Prostate gland (tissue), 2 donors: ENCODE results near the gene FNBP1.

Experiments used
- CTCF ChIP-seq, 4 experiments: fragments of 200-600 bp in 2 of 4; fragments of 450-650 bp in 2 of 4; sonication (generic) in 2 of 4; IDR thresholded peaks; 1 replicate in 3 of 4; 2 replicates in 1 of 4; pipeline ENCODE4 v1.5.1; 2016 to 2019; ENCODE audit warnings: antibody characterized with exemption in 4 of 4, mild to moderate bottlenecking in 2 of 4, moderate library complexity in 2 of 4
- POLR2A ChIP-seq: fragments of 450-650 bp; IDR thresholded peaks from one replicate; pipeline ENCODE4 v1.6.1; 2016; ENCODE audit warnings: antibody characterized with exemption, mild to moderate bottlenecking
- POLR2AphosphoS5 ChIP-seq: sonication (generic); formaldehyde crosslinking; IDR thresholded peaks from one replicate; pipeline ENCODE4 v1.6.1; 2017; ENCODE audit warnings: antibody characterized with exemption

DNA sequence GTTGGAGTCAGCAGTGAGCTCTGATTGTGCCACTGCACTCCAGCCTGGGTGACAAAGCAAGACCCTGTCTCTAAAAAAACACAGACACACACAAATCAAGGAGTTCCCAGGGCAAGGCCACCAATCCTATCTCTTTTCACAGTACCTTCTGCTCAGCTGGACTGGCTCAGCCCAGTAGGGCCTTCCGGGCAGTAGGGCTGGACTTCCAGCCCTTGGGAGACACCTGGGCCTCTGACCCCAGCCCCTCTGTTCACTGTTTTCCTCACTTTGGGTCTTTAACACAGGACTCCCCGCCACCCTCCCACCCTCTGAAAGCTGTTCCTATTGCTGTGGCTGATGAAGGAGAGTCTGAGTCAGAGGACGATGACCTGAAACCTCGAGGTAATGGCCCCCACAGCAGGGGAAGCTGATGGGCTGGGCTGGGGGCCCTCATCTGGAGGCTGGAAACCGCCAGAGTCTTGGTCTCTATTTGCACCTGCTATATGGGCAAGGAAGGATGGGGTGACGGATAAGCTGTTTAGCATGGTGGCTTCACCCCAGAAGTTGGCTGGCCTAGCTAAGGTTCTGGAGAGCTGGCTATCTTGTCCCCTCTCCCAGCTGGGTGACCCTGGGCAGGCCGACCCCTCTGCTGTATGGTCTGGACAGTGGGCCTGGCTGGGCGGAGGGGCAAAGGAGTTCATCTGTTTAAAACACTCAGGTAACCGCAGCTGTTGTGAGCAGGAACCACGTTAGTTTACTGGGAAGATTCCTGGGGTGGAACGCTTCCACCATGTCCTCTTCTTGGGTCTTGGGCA, 182.1 kb downstream of the FNBP1 start:
- no peak for TF ChIP-seq CTCF (IDR thresholded peaks at IDR 0.05)
- TF ChIP-seq POLR2A: no peak
- no peak for TF ChIP-seq POLR2AphosphoS5
